HG03342 (cell line): ENCODE measurements around the gene C11orf42.
"Not testable (repeated sequence)": the region's sequence is repeated elsewhere in the genome, so short reads cannot be mapped to it uniquely, and the experiment has no call there.

Source experiments
- ATAC-seq: cut with Tn5 transposase; IDR thresholded peaks from one replicate; pipeline ENCODE4 v1.9.1; 2021; ENCODE audit warnings: mild to moderate bottlenecking, moderate library complexity; ENCODE audit not compliant: unreplicated experiment

The C11orf42 gene

DNA sequence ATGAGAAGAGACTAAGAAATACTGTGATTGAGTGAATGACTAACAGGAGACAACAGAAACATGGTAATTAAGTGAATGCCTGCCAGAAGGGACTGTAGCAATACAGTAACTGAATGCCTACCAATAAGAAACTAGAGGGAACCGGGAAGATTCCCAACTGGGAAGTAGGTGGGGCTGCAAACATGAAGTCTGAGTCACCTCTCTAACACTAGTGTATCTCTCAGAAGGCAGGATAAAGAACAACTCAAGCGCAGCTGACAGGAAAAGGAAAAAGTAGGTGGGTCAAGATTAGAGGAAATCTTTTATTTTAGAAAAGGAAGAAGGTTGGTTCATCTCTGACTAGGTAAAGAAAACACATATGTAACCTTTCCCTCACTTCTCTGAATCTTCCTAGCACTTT is 14.0 kb downstream of the C11orf42 start:
- ATAC-seq: no peak

DNA sequence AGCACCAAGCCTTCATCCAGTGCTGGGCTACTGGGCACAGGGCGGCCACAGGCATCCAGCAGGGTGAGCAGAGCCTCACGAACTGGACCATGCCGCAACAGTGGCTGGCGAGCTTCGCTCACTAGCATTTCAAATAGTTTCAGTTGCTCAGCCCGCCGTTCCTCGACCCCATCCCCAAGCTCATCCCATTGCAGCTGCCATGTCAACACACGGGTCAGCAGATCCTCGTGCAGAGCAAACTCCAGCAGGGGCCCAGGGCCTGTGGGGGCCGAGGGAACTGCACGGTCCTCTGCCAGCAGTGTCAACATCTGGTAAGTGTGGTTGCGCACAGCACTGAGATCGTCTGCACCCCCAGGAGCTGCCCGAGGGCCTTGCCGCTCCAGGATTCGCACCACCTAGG is 18.5 kb downstream of the C11orf42 start:
- no peak for ATAC-seq

DNA sequence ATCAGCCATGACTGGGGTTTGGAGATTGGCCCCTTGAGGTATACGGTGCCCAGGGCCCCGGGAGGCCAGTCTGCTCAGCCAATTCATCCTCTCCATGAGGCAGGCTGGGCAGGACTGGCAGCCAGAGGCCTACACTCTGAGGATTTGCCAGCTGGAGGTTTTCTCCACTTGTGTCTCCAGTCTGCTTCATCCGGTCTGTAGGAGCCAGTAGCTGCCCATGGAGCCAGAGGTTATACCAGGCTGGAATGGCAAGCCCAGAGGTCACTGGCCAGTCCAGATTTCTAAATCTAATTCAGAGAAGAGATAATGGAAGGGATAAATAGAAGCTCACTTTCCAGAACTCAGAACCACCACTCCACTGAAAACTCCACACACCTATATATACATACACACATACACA is 19.1 kb downstream of the C11orf42 start:
- ATAC-seq: no peak

DNA sequence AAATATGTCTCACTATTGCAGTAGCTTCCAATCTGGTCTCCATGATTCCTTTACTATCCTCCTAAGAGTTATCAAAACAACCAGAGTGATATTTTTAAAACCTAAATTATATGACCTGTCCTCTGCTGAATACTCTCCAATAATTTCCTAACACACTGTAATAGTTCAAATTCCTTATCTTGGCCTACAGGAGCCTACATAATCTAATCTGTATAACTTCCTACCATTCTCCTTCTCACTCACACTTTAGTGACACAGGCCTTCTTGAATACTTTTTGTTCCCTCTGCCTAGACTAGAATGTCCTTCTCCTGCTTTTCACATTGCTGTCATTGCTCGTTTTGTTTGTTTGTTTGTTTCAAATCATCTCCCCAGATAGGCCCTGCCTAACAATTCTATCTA is 19.7 kb downstream of the C11orf42 start:
- ATAC-seq: no peak

DNA sequence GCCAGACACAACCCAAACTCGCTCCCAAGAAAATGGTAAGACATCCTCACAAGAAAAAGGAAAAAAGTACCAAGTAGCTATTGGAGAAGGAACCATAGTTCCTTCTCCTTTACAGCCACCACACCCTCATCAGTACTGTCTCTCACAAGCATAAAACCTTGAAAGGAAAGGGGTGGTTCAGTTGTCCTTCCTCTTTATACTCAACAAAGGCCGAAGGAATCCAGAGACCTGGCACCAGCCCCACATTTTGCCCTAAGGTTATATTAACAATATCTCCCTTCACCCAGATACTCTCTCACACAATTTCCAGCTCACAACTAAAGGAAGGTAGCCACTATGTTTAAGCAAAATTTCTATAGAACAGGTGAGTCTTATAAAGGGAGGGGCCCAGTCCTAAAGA is 20.5 kb downstream of the C11orf42 start:
- no peak for ATAC-seq

DNA sequence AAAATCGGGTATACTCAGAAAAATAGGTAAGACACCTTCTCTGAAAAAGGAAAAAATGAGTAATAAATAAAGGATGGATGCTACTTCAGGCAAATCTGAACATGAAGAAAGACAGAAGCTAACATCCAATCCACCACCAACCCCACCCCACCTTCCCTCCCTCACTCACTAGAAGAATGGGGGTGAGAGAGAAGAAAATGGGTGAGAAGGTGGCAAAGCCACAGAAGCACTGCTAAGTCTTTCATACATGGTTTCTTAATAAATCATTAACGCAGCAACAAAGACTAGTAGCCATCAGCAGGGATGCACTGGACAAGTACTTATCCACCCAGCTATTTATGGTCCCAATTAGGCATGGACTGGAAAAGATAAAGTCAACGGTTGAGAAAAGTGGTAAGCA is 23.2 kb downstream of the C11orf42 start:
- no peak for ATAC-seq

DNA sequence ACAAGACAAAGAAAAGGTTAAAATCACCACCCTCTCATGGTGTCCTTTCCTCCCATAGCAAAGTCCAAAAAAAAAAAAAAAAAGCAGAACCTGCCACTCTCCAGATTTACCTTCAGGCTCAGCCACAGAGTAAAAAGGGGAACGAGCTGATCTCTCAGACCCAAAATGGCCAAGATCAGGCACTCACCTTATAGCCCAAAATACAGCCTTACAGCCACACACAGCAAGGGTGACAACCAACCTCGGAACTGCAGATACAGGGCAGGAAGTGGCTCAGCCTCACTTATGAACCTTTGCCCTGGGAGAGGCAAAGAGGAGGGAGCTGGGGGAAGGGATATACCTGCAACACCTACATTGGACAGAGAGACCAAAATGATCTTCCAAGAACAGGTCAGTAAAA is 24.6 kb downstream of the C11orf42 start:
- ATAC-seq: no peak

DNA sequence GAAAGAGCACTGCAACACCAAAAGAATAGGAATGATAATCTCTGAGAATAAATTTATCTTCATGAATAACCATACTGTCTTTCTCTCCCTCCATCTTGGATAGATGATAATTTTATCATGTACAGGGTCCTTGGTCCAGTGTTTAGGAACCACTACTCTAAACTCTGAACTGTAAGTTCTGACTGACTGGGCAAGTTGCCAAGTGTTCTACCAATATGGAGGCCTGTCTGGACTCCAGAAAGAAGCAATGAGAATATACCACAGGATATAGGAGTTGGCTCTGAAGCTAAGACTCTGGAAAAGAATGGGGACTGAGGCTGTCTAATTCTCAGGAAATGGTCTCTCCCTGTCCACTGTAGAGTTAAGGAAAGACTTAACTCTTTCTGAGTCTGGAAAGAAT is 27.5 kb downstream of the C11orf42 start:
- ATAC-seq: no peak

DNA sequence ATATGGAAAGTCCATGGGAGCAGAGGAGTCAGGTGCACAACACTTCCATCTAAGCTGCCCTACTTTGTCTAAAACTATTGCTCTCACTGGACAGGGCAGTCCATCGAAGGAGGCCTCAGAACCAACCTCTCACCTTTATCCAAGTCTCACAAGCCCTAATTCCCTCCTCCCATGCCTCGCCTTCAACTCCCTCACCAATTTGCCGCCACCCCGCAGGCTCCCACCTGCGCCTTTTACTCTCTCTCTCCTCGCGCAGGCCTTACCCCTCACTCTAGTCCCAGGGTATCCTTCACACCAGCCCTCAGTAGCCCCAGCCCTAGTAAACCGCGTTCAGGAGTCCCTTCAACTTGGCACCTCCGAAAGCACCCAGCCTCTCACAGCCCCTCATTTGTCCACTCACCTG is 28.6 kb downstream of the C11orf42 start:
- ATAC-seq: no peak

DNA sequence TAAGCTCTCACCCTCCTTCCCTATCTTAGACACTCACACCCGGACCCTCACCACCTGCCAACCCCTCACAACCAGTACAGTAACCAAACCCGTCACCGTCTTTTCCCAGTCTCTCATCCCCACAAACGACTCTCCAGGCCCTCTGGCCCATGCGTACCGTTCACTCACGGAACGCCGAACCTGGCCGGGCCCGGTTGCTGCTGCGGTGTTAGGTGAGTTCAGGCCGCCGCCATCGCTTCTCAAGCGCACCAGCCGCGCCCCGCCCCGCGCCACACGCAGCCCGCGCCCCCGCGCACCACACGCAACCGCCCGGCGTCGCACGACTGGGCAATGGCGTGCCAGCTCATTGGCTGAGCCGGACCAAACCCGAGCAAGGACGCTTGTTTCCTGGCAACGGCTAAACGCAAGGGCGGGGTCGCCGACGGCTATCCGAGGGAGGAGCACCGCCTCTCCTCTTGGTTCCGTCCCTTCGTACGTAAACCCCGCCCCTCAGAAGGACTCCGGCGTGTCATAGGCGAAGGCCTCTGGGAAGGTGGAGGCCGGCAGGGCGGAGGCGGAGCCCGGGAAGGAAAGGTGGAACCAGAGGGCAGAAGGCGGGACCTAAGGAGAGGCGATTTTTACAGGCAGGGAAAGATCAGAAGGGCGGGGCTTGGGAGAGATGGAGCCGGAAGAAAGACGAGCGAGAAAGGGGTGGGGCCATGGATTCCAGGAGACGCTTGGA is 29.2 kb downstream of the C11orf42 start, which contains the start of gene FHIP1B:
TSS of gene FHIP1B (minus strand) at position 250 of the 721 bp plus-strand sequence. CDS start 10,120 bp downstream, outside the sequence.
- ATAC-seq: peak; percentile 94

DNA sequence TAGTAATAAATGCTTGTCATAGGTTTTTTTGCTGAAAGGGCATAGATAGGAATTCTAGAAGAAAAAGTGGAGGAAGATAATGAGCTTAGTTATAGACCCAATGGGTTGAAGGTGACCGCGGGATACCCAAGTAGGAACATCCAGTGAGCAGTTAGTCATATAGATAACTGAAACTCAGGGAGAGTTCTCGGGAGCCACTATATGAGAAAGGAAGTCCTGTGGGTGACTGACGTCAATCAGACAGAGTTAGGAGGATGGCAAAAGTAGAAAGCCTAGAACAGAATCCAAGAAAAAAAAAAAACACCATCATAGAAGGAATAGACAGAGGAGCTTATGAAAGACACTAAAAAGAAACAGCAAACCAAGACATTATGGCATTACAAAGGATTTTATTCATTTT is 31.9 kb downstream of the C11orf42 start:
- ATAC-seq: no peak

DNA sequence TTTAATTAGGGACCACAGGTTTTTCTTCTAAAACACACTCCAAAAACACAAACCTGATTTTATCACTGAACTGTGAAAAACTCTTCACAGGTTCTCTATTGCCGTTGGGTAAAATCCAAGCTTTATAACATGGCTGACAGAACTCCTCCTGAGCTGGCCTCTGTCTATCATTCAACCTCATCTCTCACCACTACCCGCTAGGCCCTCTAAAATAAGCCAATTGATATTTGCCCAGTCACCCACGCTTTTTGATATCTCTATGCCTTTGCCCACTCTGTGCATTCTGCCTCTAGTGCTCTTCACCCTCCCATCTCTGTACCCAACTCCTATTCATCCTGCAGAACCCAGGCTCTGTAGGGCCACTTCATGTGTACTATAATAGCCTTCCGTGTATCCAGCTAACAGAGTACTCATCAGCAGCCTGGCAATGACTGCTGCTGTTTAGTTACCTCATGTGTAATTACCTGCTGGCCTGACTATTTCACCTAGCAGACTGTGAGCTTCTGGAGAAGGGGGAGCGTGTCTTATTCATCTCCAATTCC is 32.5 kb downstream of the C11orf42 start:
- ATAC-seq: no peak

DNA sequence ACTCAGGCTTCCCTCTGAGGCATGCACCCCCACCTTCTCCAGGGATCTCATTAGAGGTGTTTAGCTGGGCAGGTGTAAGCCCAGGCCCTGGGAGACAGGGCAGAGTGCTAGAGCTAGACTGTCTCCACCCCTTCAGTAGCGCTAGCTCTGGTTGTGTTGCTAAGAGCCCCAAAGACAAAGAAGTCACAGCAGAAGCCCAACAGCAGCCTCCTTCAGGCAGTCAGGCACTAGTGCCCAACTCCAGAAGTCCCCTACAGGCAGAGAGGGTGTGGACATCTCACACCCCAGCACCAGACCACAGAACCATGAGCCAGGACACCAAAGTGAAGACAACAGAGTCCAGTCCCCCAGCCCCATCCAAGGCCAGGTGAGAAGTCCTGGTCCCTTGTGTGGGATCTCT is 33.5 kb downstream of the C11orf42 start, which contains the start of gene CNGA4:
TSS of gene CNGA4 (plus strand) at position 188 of the 400 bp plus-strand sequence. CDS start at position 306, 118 bp downstream.
- ATAC-seq: no peak

DNA sequence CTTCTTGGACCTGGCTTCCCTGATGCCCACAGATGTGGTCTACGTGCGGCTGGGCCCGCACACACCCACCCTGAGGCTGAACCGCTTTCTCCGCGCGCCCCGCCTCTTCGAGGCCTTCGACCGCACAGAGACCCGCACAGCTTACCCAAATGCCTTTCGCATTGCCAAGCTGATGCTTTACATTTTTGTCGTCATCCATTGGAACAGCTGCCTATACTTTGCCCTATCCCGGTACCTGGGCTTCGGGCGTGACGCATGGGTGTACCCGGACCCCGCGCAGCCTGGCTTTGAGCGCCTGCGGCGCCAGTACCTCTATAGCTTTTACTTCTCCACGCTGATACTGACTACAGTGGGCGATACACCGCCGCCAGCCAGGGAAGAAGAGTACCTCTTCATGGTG is 34.8 kb downstream of the C11orf42 start:
- ATAC-seq: no peak

DNA sequence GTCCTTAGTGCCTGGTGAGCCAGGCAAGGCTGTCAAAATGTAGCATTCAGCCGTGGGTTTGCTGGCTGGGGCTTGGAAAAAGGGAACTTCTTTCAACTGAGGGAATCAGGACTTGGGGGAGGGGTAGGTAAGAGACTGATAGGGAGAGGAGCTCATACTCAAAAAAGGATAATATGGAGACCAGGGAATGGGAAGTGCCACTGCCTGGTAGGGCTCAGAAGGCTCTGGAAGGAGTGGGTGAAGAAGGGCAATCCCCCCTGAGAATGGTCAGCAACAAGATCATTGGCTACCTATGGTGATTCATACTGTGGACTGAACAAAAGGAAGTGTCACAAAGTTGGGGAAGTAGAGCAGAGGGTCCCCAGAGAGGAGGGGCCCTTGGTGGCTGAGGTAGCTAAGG is 35.4 kb downstream of the C11orf42 start:
- ATAC-seq: no peak

DNA sequence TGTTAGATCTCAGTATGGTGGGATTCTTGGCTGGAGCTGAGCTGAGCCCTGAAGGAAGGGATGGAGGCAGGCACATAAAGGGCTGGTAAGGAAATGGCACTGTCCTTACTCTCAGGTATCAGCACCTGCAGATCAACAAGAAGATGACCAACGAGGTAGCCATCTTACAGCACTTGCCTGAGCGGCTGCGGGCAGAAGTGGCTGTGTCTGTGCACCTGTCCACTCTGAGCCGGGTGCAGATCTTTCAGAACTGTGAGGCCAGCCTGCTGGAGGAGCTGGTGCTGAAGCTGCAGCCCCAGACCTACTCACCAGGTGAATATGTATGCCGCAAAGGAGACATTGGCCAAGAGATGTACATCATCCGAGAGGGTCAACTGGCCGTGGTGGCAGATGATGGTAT is 36.0 kb downstream of the C11orf42 start:
- no peak for ATAC-seq

DNA sequence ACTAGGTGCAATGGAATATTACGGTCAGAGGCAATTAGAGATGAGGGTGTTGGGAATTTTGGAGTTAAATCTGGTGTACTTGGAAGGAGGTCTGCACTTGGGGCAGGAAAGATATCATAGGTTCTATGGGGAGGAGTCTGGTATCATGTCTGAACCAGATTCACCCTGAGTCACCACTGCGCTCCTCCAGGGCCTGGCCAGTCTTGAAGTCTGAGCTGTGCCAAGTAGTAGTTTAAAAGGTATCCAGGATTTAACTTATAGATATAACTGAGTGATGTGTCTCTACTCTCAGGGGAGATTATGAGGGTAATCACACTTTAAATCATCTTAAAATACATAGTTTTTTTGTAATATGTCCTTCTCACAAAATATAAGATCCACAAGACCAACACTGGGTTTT is 40.2 kb downstream of the C11orf42 start:
- no peak for ATAC-seq

DNA sequence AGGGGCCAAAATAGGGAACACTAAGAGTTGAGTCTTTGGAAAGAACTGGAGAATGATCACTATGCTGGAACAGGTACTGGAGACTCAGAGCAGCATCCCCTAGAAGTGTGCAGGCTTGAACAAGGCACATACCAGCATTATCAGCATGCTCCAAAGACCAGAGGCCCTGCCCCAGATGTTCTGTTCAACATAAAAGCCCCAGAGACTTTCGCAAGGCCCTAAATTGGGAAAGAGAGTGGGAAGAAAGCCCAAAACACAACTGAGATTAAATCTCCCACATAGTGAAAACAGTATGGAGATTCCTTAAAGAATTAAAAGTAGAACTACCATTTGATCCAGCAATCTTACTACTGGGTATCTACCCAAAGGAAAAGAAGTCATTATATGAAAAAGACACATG is 42.9 kb downstream of the C11orf42 start:
- no peak for ATAC-seq

DNA sequence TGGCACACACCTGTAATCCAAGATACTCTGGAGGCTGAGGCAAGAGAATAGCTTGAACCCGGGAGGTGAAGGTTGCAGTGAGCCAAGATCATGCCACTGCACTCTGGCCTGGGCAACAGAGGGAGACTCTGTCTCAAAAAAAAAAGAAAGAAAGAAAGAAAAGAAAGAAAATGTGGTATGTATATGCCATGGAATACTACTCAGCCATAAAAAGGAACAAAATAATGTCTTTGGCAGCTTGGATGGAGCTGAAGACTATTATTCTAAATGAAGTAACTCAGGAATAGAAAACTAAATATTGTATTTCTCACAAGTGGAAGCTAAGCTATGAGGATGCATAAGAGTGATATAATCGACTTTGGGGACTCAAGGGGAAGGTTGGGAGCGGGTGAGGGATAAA is 43.5 kb downstream of the C11orf42 start:
- not testable (repeated sequence) for ATAC-seq

DNA sequence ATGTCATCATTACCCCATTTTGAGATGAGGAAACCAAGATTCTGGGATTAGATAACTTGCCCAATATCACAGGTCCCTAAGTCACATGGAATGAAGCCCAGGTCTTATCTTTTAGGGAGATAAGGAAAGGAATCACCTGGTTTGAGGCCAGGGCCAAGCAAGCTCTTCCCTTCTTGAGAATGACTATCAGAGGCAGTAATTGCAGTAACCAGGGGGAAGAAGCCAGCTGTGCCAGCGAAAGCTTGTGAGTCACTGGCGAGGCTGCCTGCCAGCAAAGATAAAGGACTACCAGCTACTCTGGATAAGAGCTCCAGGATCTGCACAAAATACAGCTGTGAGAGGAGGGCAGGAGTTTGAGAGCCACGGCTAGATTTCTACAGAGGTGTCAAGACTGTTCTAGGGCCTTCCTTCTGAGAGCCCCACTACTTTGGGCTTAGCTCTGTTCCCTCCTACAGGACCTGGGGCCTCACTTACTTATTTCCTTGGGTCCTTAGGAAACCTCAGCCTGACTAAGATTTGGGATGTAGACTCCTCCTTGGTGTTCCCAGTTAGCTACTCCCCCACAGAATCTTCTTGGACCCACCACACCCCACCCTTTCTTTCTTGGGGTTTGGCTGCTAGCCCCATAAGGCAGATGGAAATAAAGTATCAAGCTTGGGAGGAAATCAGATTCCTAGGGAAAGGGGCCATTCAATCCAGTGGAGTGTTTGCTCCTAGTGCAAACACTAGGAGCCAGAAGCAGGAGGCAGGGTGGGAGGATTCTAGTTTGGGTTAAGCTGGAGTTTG is 44.6 kb downstream of the C11orf42 start:
- ATAC-seq: no peak

DNA sequence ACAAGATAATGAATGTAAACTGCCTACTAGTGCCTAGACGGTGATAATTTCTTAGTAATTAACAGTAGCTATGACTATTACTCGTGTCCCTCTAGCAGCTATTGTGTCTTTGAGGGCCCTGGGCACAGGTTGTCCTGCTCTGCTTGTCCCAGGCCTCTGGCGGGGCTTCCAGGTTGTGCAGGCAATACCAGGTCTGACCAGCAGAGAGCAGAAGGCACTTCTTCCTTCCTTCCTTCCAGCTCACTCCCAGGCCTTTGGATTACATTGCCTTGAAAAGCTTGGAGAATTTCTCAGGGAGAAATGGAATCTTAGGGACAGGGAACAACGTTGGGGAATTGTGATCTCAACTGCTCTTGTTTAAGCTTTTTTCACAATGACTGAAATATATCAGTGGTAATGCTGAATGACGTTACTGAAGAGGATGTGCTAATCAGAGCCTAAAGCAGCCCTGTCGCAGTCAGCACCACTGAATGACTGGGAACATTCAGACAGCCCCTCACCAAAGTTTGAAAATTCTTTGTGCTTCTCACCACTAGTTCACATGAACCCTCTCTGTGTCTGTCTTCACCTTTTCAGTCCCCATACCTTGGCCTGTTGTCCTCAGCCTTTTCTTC is 45.9 kb downstream of the C11orf42 start:
- ATAC-seq: peak; percentile 78
